Endothelial cell of umbilical vein (primary cell): ENCODE results near the gene CD300H. TPM values are rescaled to one million over a fixed set of nuclear protein-coding genes. Genes with fewer than 3 reads are reported as not detected.

Experiments used
- BruUV-seq: library from RNA; stranded (reverse); fragments of 400-500 nt; replicated peaks from 2 replicates; lab custom pipeline; 2021; lab: Mats Ljungman, UMichigan
- CTCF ChIA-PET: fragments of 300-600, 350-600 bp; sonication (Branson Sonifier 250); formaldehyde crosslinking; loops from one replicate; lab custom pipeline; 2021; ENCODE audit warnings: antibody characterized with exemption, inconsistent platforms; lab: Charles Lee
- POLR2A ChIA-PET: fragments of 300-600, 350-600 bp; sonication (Branson Sonifier 250); formaldehyde crosslinking; loops from one replicate; lab custom pipeline; 2021; ENCODE audit warnings: antibody characterized with exemption, inconsistent platforms; lab: Charles Lee
- DNase-seq: peaks from one replicate; pipeline ENCODE4 v3.0.0-alpha.2; 2011; ENCODE audit warnings: low read depth, low spot score
- FAIRE-seq: peaks from 2 replicates; lab custom pipeline; 2011; peaks lifted over from hg19 to GRCh38; lab: Jason Lieb, UNC
- H2AFZ ChIP-seq: 2 replicates; pipeline ENCODE4 v1.6.0; 2012; ENCODE audit warnings: low read depth, low read length, control low read depth, inconsistent platforms
- H3K27ac ChIP-seq: 2 replicates; pipeline ENCODE4 v1.5.1; 2011; ENCODE audit warnings: low read depth, mild to moderate bottlenecking, control low read depth, low read length, moderate library complexity; ENCODE audit not compliant: insufficient read depth
- H3K27me3 ChIP-seq, 2 experiments: 2 replicates each; pipeline versions ENCODE4 v1.6.0 to v1.6.1; 2011; ENCODE audit warnings: low read length in 2 of 2, mixed read lengths in 1 of 2; ENCODE audit not compliant: control insufficient read depth in 2 of 2, insufficient read depth in 2 of 2
- H3K36me3 ChIP-seq, 2 experiments: 2 replicates in 1 of 2; 3 replicates in 1 of 2; pipeline ENCODE4 v1.5.1; 2011; ENCODE audit warnings: low read length in 2 of 2, mild to moderate bottlenecking in 1 of 2, moderate library complexity in 1 of 2; ENCODE audit not compliant: control insufficient read depth in 2 of 2, insufficient read depth in 2 of 2; ENCODE audit errors: extremely low read depth in 1 of 2
- H3K4me1 ChIP-seq: 3 replicates; pipeline ENCODE4 v1.5.1; 2011; ENCODE audit warnings: mild to moderate bottlenecking, low read length; ENCODE audit not compliant: control insufficient read depth, insufficient read depth; ENCODE audit errors: extremely low read depth
- H3K4me2 ChIP-seq: 2 replicates; pipeline ENCODE4 v1.6.1; 2011; ENCODE audit warnings: low read length, control low read depth, mixed read lengths; ENCODE audit not compliant: insufficient read depth
- H3K4me3 ChIP-seq, 3 experiments: fragments of 200-600 bp in 1 of 3; sonication (generic), shearing (Covaris generic) in 1 of 3; replicated peaks in 1 of 3; 2 replicates each; pipeline ENCODE4 v1.5.1; 2011 to 2016; ENCODE audit warnings: control low read depth in 3 of 3, low read length in 3 of 3, mild to moderate bottlenecking in 2 of 3, inconsistent platforms in 1 of 3, low read depth in 1 of 3, moderate library complexity in 1 of 3; ENCODE audit not compliant: insufficient read depth in 1 of 3
- H3K79me2 ChIP-seq: 2 replicates; pipeline ENCODE4 v1.6.0; 2012; ENCODE audit warnings: low read length, inconsistent platforms; ENCODE audit not compliant: control insufficient read depth, insufficient read depth
- H3K9ac ChIP-seq: replicated peaks from 2 replicates; pipeline ENCODE3; 2011; ENCODE audit warnings: low read length, control low read depth; ENCODE audit not compliant: insufficient read depth; ENCODE audit errors: extremely low read depth
- H3K9me1 ChIP-seq: replicated peaks from 3 replicates; pipeline ENCODE4 v1.6.0; 2011; ENCODE audit warnings: mild to moderate bottlenecking, low read length; ENCODE audit not compliant: control insufficient read depth, insufficient read depth; ENCODE audit errors: extremely low read depth
- H3K9me3 ChIP-seq: replicated peaks from 2 replicates; pipeline ENCODE4 v1.5.1; 2012; ENCODE audit warnings: low read length, inconsistent platforms; ENCODE audit not compliant: control insufficient read depth, insufficient read depth
- H4K20me1 ChIP-seq: replicated peaks from 2 replicates; pipeline ENCODE3; 2011; ENCODE audit warnings: mild to moderate bottlenecking, low read length; ENCODE audit not compliant: control insufficient read depth, insufficient read depth; ENCODE audit errors: extremely low read depth
- EZH2 ChIP-seq: IDR thresholded peaks from 2 replicates; pipeline ENCODE4 v1.6.1; 2012; ENCODE audit warnings: borderline replicate concordance, low read depth, mild to moderate bottlenecking, moderate library complexity, low read length, inconsistent platforms; ENCODE audit not compliant: severe bottlenecking
- FOS ChIP-seq: IDR thresholded peaks from 2 replicates; pipeline ENCODE4 v1.6.1; 2011; ENCODE audit warnings: mild to moderate bottlenecking, low read length, moderate library complexity, borderline replicate concordance; ENCODE audit not compliant: insufficient read depth
- GATA2 ChIP-seq: IDR thresholded peaks from 2 replicates; pipeline ENCODE4 v1.7.0; 2011; ENCODE audit warnings: low read depth, mild to moderate bottlenecking, moderate library complexity, mixed read lengths, low read length; ENCODE audit not compliant: insufficient read length, insufficient read depth
- JUN ChIP-seq: IDR thresholded peaks from 2 replicates; pipeline ENCODE4 v1.6.1; 2011; ENCODE audit warnings: borderline replicate concordance, low read depth; ENCODE audit not compliant: insufficient read length, insufficient read depth
- MAX ChIP-seq: IDR thresholded peaks from 2 replicates; pipeline ENCODE4 v1.6.1; 2011; ENCODE audit not compliant: insufficient read depth, insufficient read length
- MYC ChIP-seq: IDR thresholded peaks from one replicate; pipeline ENCODE4 v1.6.1; 2011; ENCODE audit warnings: mild to moderate bottlenecking, low read depth, low read length
- POLR2A ChIP-seq: IDR thresholded peaks from 2 replicates; pipeline ENCODE4 v1.6.1; 2012; ENCODE audit warnings: low read depth, mild to moderate bottlenecking, control low read depth, low read length
- POLR2AphosphoS5 ChIP-seq: IDR thresholded peaks from 2 replicates; pipeline ENCODE4 v1.6.1; 2012; ENCODE audit warnings: low read depth, mild to moderate bottlenecking, control low read depth, low read length, moderate library complexity; ENCODE audit not compliant: insufficient read depth
- dilution Hi-C: fragments of 300-500 bp; cut with MboI; formaldehyde crosslinking; loops from one replicate; pipeline ENCODE4 v1.15.0; 2019; ENCODE audit warnings: low sequenced_read_pairs; ENCODE audit not compliant: extremely low pct_ligation_motif_present
- intact Hi-C: fragments of 100-400 bp; cut with micrococcal nuclease; formaldehyde crosslinking; loops from one replicate; pipeline ENCODE4 v1.10.0; 2022
- polyA plus RNA-seq, 4 experiments: library from polyadenylated mRNA; depleted of rRNA in 3 of 4; stranded (reverse) in 3 of 4; unstranded in 1 of 4; fragments of >200 nt; gene quantifications; 2 replicates each; pipeline versions ENCODE4 v1.2.1 to v1.2.3, GENCODE V29; 2011 to 2012; ENCODE audit warnings: missing spikeins in 1 of 4
- total RNA-seq: library from RNA; stranded (reverse); gene quantifications from 2 replicates; pipeline ENCODE4 v1.2.3, GENCODE V29; 2021

The CD300H gene
- total and polyA plus RNA-seq, 2 donors (not counting 3 experiments of a cell fraction or from before 2014, with no cell fraction given), result not detected

- DNase-seq, result no peak
- TF ChIP-seq FOS (no peak), MAX (no peak), MYC (no peak), GATA2 (no peak), JUN (peak; percentile 13), EZH2 (no peak), POLR2A (no peak), POLR2AphosphoS5 (no peak)
- no peak overlapping the region for H3K4me2 ChIP-seq
- no peaks in the 10 kb centered on the region for H3K36me3 ChIP-seq
- dilution Hi-C loops (no loop called here), intact Hi-C loops (no loop called here)
- H3K9me3 ChIP-seq, result no peaks in the 10 kb centered on the region
- no peaks in the 10 kb centered on the region for H4K20me1 ChIP-seq
- no peak overlapping the region for H2AFZ ChIP-seq
- H3K9me1 ChIP-seq, result no peaks in the 10 kb centered on the region
- H3K79me2 ChIP-seq, result no peaks in the 10 kb centered on the region
- H3K27ac ChIP-seq, result no peak overlapping the region
- FAIRE-seq, result no peak
- BruUV-seq, result no TSS peak
- POLR2A ChIA-PET, result no interaction called here
- no peak overlapping the region for H3K9ac ChIP-seq
- no peaks in the 10 kb centered on the region for H3K4me1 ChIP-seq
- H3K4me3 ChIP-seq, result no peak overlapping the region
- CTCF ChIA-PET, result no interaction called here
- no peaks in the 10 kb centered on the region for H3K27me3 ChIP-seq
Observed at GRCh38 chr17:74514632-74515334, 52.5 kb downstream of the CD300H start.
